A673 (cell line): ENCODE measurements around the gene IL4R. TPM values are rescaled to one million over a fixed set of nuclear protein-coding genes. Genes with fewer than 3 reads are reported as not detected.

Source experiments
- BruUV-seq: library from RNA; stranded (reverse); fragments of 400-500 nt; replicated peaks from 2 replicates; lab custom pipeline; 2021; lab: Mats Ljungman, UMichigan
- CTCF ChIA-PET: fragments of 300-600 bp; sonication (Branson Sonifier 250); formaldehyde crosslinking; loops from one replicate; lab custom pipeline; 2022; ENCODE audit warnings: antibody characterized with exemption; lab: Charles Lee
- POLR2A ChIA-PET: fragments of 300-600 bp; sonication (Branson Sonifier 250); formaldehyde crosslinking; loops from one replicate; lab custom pipeline; 2022; ENCODE audit warnings: antibody characterized with exemption; ENCODE audit not compliant: low non-redundant PET; lab: Charles Lee
- DNase-seq: peaks from one replicate; pipeline ENCODE4 v3.0.0-alpha.2; 2015; ENCODE audit warnings: low spot score
- H3K27ac ChIP-seq: fragments of 200-600 bp; sonication (generic); 2 replicates; pipeline ENCODE4 v1.5.1; 2016; ENCODE audit warnings: mixed run types, low read depth, mild to moderate bottlenecking, mixed read lengths, antibody characterized with exemption, low read length; ENCODE audit not compliant: poor library complexity, severe bottlenecking
- H3K27me3 ChIP-seq: fragments of 200-600 bp; sonication (generic); replicated peaks from 2 replicates; pipeline ENCODE4 v1.6.1; 2017; ENCODE audit warnings: mixed run types, low read depth, mild to moderate bottlenecking, mixed read lengths, antibody characterized with exemption, low read length; ENCODE audit not compliant: insufficient read depth, poor library complexity
- H3K36me3 ChIP-seq: fragments of 200-600 bp; sonication (generic); 2 replicates; pipeline ENCODE4 v1.6.1; 2016; ENCODE audit warnings: mixed run types, mild to moderate bottlenecking, mixed read lengths, antibody characterized with exemption, low read length; ENCODE audit not compliant: insufficient read depth, poor library complexity, severe bottlenecking
- H3K4me1 ChIP-seq: fragments of 200-600 bp; sonication (generic); 2 replicates; pipeline ENCODE4 v1.6.1; 2017; ENCODE audit warnings: mixed run types, mild to moderate bottlenecking, mixed read lengths, antibody characterized with exemption, low read length; ENCODE audit not compliant: insufficient read depth, poor library complexity, severe bottlenecking
- H3K4me3 ChIP-seq: fragments of 200-600 bp; sonication (generic); 2 replicates; pipeline ENCODE4 v1.5.1; 2016; ENCODE audit warnings: low read depth, mixed run types, mild to moderate bottlenecking, mixed read lengths, low read length; ENCODE audit not compliant: poor library complexity, severe bottlenecking
- H3K9me3 ChIP-seq: fragments of 200-600 bp; sonication (generic); 2 replicates; pipeline ENCODE4 v1.6.1; 2016; ENCODE audit warnings: mixed run types, low read depth, mild to moderate bottlenecking, mixed read lengths, antibody characterized with exemption, low read length; ENCODE audit not compliant: poor library complexity, severe bottlenecking
- CTCF ChIP-seq: fragments of 300-800, 200-600 bp; sonication (generic); conservative IDR thresholded peaks from 2 replicates; pipeline ENCODE4 v1.5.1; 2017; ENCODE audit warnings: low read depth, mild to moderate bottlenecking, antibody characterized with exemption, low read length, moderate library complexity, mixed read lengths
- EZH2 ChIP-seq: fragments of 200-600 bp; sonication (generic); IDR thresholded peaks from 2 replicates; pipeline ENCODE4 v1.6.1; 2017; ENCODE audit warnings: borderline replicate concordance, low read depth, mild to moderate bottlenecking, mixed read lengths, antibody characterized with exemption, low read length; ENCODE audit not compliant: poor library complexity, severe bottlenecking
- intact Hi-C: fragments of 100-400 bp; cut with micrococcal nuclease; formaldehyde crosslinking; loops from one replicate; pipeline ENCODE4 v1.10.0; 2022; ENCODE audit not compliant: unreplicated experiment
- total RNA-seq: library from RNA; stranded (reverse); gene quantifications from 2 replicates; pipeline ENCODE4 v1.2.3, GENCODE V29; 2021

Gene IL4R
- total RNA-seq, 1 experiment from 2014 or later = 22.9 TPM

- intact Hi-C loops = no loop called here
- POLR2A ChIA-PET = no interaction called here
- TF ChIP-seq EZH2 (no peak), CTCF (no peak)
- no peak overlapping the region for H3K27ac ChIP-seq
- H3K4me3 ChIP-seq = no peak overlapping the region
- peaks cover 3% of the 10 kb centered on the region for H3K9me3 ChIP-seq
- CTCF ChIA-PET = no interaction called here
- no peaks in the 10 kb centered on the region for H3K27me3 ChIP-seq
- no peak for DNase-seq
- BruUV-seq = no TSS peak
- H3K36me3 ChIP-seq = no peaks in the 10 kb centered on the region
- H3K4me1 ChIP-seq = peaks cover 7% of the 10 kb centered on the region
Observed at GRCh38 chr16:27398894-27399853, 85.4 kb downstream of the IL4R start.

GRCh38 chr16:27399969-27400368 lies 86.2 kb downstream of the IL4R start:
- H3K27me3 ChIP-seq = no peaks in the 10 kb centered on the region
- peaks cover 7% of the 10 kb centered on the region for H3K4me1 ChIP-seq
- intact Hi-C loops = no loop called here
- H3K4me3 ChIP-seq = no peak overlapping the region
- no peak overlapping the region for H3K27ac ChIP-seq
- DNase-seq = no peak
- H3K36me3 ChIP-seq = no peaks in the 10 kb centered on the region
- no TSS peak for BruUV-seq
- no peaks in the 10 kb centered on the region for H3K9me3 ChIP-seq
- ChIA-PET CTCF (no interaction called here), POLR2A (no interaction called here)
- TF ChIP-seq CTCF (no peak), EZH2 (no peak)

- CTCF ChIA-PET = no interaction called here
- no peak overlapping the region for H3K27ac ChIP-seq
Observed at GRCh38 chr16:27400751-27401620, 87.2 kb downstream of the IL4R start.

More at GRCh38 chr16:27400751-27401620, 87.2 kb downstream of the IL4R start:
- POLR2A ChIA-PET = interaction anchor here (0.6 kb wide), 1 partner anchor 1073 kb away, joined by 3 read pairs; no protein-coding TSS in a partner anchor
- Histone ChIP-seq H3K4me3 (no peak overlapping the region), H3K9me3 (no peaks in the 10 kb centered on the region), H3K4me1 (peaks cover 7% of the 10 kb centered on the region), H3K27me3 (no peaks in the 10 kb centered on the region), H3K36me3 (no peaks in the 10 kb centered on the region)
- intact Hi-C loops = no loop called here
- no TSS peak for BruUV-seq
- TF ChIP-seq CTCF (no peak), EZH2 (no peak)
- no peak for DNase-seq
